Measurements from ENCODE around the gene KLHL3.

- TF ChIP-seq CTCF (IDR thresholded peaks at IDR 0.05) (no peak), POLR2AphosphoS5 (IDR thresholded peaks at IDR 0.05) (no peak), POLR2A (IDR thresholded peaks at IDR 0.05) (no peak)
Observed at GRCh38 chr5:137666901-137667300, 69.0 kb downstream of the KLHL3 start.

All from suprapubic skin (tissue), 4 donors.